A549 (cell line): ENCODE data around the gene ACSF3. TPM values are rescaled to one million over a fixed set of nuclear protein-coding genes. Genes with fewer than 3 reads are reported as not detected.
A peak's percentile ranks its signal among the peaks of the same experiment; 100 is the strongest.
"Not testable (repeated sequence)": the region's sequence is repeated elsewhere in the genome, so short reads cannot be mapped to it uniquely, and the experiment has no call there.

Experiments used
- ATAC-seq, 2 experiments: fragments of 200-7000 bp in 1 of 2; fragments of >200 bp in 1 of 2; cut with Nextera tagmentation in 1 of 2; cut with Tn5 transposase in 1 of 2; 3 replicates each; pipeline versions ENCODE4 v1.8.0 to v1.9.1; 2018 to 2020; ENCODE audit warnings: mild to moderate bottlenecking in 1 of 2, moderate library complexity in 1 of 2
- CTCF ChIA-PET: fragments of 300-600 bp; sonication (Branson Sonifier 250); formaldehyde crosslinking; extraction: SDS; loops from one replicate; lab custom pipeline; 2021; ENCODE audit warnings: antibody characterized with exemption, inconsistent platforms; lab: Yijun Ruan, JAX
- POLR2A ChIA-PET: fragments of 350-600 bp; formaldehyde crosslinking; extraction: SDS; loops from one replicate; lab custom pipeline; 2021; ENCODE audit warnings: antibody characterized with exemption, inconsistent platforms; lab: Yijun Ruan, JAX
- DNase-seq, 2 experiments: peaks; one replicate each; pipeline versions ENCODE4 v3.0.0 to v3.0.0-alpha.2; 2011 to 2016; ENCODE audit warnings: low read depth in 1 of 2, low spot score in 1 of 2
- FAIRE-seq: peaks from 2 replicates; lab custom pipeline; 2011; peaks lifted over from hg19 to GRCh38; lab: Jason Lieb, UNC
- H3K27ac ChIP-seq, 2 experiments: fragments of >200 bp; sonication (Bioruptor Twin); formaldehyde crosslinking; 3 replicates each; pipeline ENCODE4 v1.5.1; 2016 to 2017
- H3K4me1 ChIP-seq: fragments of >200 bp; sonication (Bioruptor Twin); formaldehyde crosslinking; 3 replicates; pipeline ENCODE4 v1.6.1; 2016
- H3K4me2 ChIP-seq: fragments of >200 bp; sonication (Bioruptor Twin); formaldehyde crosslinking; 3 replicates; pipeline ENCODE4 v1.6.1; 2016
- H3K4me3 ChIP-seq: fragments of >200 bp; sonication (Bioruptor Twin); formaldehyde crosslinking; 3 replicates; pipeline ENCODE4 v1.5.1; 2016
- H3K9me3 ChIP-seq: fragments of >200 bp; sonication (Bioruptor Twin); formaldehyde crosslinking; 3 replicates; pipeline ENCODE4 v1.6.1; 2016
- CHD4 ChIP-seq: fragments of 200-600 bp; sonication (generic); IDR thresholded peaks from 2 replicates; pipeline ENCODE4 v1.6.1; 2016; ENCODE audit warnings: antibody characterized with exemption, mild to moderate bottlenecking, borderline replicate concordance
- EHF ChIP-seq: fragments of 250-450 bp; sonication (Bioruptor Pico); IDR thresholded peaks from 2 replicates; pipeline ENCODE4 v1.5.0; 2020; ENCODE audit warnings: mild to moderate bottlenecking
- EHMT2 ChIP-seq: fragments of 200-600 bp; sonication (generic); IDR thresholded peaks from 2 replicates; pipeline ENCODE4 v1.6.1; 2016; ENCODE audit warnings: antibody characterized with exemption, low read depth, mild to moderate bottlenecking, moderate library complexity
- EP300 ChIP-seq, 2 experiments: fragments of >200 bp; sonication (Bioruptor Twin); formaldehyde crosslinking; IDR thresholded peaks; 2 replicates in 1 of 2; 3 replicates in 1 of 2; pipeline ENCODE4 v1.6.1; 2016 to 2017
- FOSB ChIP-seq: fragments of 250-450 bp; sonication (Bioruptor Pico); IDR thresholded peaks from 2 replicates; pipeline ENCODE4 v1.5.0; 2020; ENCODE audit warnings: mild to moderate bottlenecking, moderate library complexity
- HDAC2 ChIP-seq: fragments of 200-600 bp; sonication (generic); IDR thresholded peaks from 2 replicates; pipeline ENCODE4 v1.6.1; 2016
- HOXB13 ChIP-seq: fragments of 250-450 bp; sonication (Bioruptor Pico); IDR thresholded peaks from 2 replicates; pipeline ENCODE4 v1.5.0; 2020; ENCODE audit warnings: low read depth, mild to moderate bottlenecking, moderate library complexity
- POLR2A ChIP-seq: IDR thresholded peaks from 2 replicates; pipeline ENCODE4 v1.6.1; 2012; ENCODE audit warnings: mild to moderate bottlenecking, low read length
- RAD21 ChIP-seq, 2 experiments: fragments of >200 bp in 1 of 2; sonication (Bioruptor Twin) in 1 of 2; formaldehyde crosslinking in 1 of 2; IDR thresholded peaks in 1 of 2; conservative IDR thresholded peaks in 1 of 2; 2 replicates in 1 of 2; 3 replicates in 1 of 2; pipeline ENCODE4 v1.6.1; 2012 to 2018; ENCODE audit warnings: inconsistent platforms in 1 of 2
- RARB ChIP-seq: fragments of 250-450 bp; sonication (Bioruptor Pico); IDR thresholded peaks from 2 replicates; pipeline ENCODE4 v1.8.0; 2021; ENCODE audit warnings: mild to moderate bottlenecking, moderate library complexity
- RFX5 ChIP-seq: fragments of 450-650 bp; IDR thresholded peaks from 2 replicates; pipeline ENCODE4 v1.7.1; 2014; ENCODE audit warnings: antibody characterized with exemption, mild to moderate bottlenecking, moderate library complexity
- TP53 ChIP-seq: fragments of 250-450 bp; sonication (Bioruptor Pico); IDR thresholded peaks from 2 replicates; pipeline ENCODE4 v1.5.0; 2021; ENCODE audit warnings: mild to moderate bottlenecking, moderate library complexity
- ZFP36 ChIP-seq: fragments of 450-650 bp; IDR thresholded peaks from 2 replicates; pipeline ENCODE4 v1.6.1; 2014; ENCODE audit warnings: borderline replicate concordance; ENCODE audit not compliant: partially characterized antibody
- ZNF302 ChIP-seq: fragments of 250-450 bp; sonication (Bioruptor Pico); IDR thresholded peaks from 2 replicates; pipeline ENCODE4 v1.9.0; 2021; ENCODE audit warnings: inconsistent platforms, mild to moderate bottlenecking, moderate library complexity
- WGBS: methylation state at CpG from one replicate; pipeline ENCODE4 v1.1.6; 2017; ENCODE audit errors: missing lambda C conversion rate; 5-methylcytosine and 5-hydroxymethylcytosine counted together
- polyA plus RNA-seq, 4 experiments: library from polyadenylated mRNA; depleted of rRNA in 3 of 4; stranded (reverse); fragments of >200 nt; fragmentation: RNase III in 1 of 4; extraction: RNeasy Plus Mini Kit Qiagen cat#74134 plus additional on column Dnase treatment in 1 of 4; gene quantifications; 2 replicates in 3 of 4; 3 replicates in 1 of 4; pipeline ENCODE4 v1.2.3, GENCODE V29; 2011 to 2017
- TF ChIP-seq, protein P1 (sequence below): fragments of 200-600 bp; sonication (generic); IDR thresholded peaks from 2 replicates; pipeline ENCODE4 v1.6.1; 2016; ENCODE audit warnings: antibody characterized with exemption, mild to moderate bottlenecking, moderate library complexity
- TF ChIP-seq, protein P2 (sequence below): fragments of 450-650 bp; IDR thresholded peaks from 2 replicates; pipeline ENCODE4 v1.6.1; 2014; ENCODE audit warnings: antibody characterized with exemption

The ACSF3 gene
- polyA plus RNA-seq, 2 of the 4 experiments (the other 2 are of a cell fraction) = 9.8 to 13.1 TPM

DNA sequence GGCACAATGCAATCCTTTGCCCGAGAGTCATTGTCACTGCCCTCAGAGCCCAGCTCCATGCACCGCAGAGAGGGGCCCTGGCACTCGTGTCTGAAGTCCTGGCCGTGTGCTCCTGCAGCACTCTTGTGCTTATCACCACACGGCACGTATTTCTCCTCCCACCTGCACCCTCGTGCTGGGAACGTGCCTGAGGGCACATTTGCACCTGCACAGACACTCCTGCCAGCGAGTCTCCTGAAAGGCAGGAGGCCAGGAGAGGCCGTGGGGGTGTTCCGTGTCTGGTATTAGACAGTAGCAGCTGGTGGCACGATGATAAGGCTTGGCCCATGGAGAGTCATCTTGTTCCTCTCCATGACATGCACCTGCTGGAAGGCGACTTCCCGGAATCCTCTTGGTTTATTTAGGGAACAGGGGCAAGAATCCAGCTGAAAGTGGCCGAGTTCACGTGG lies 3.4 kb upstream of the ACSF3 start:
- no peak for TF ChIP-seq RAD21 (conservative IDR thresholded peaks at IDR 0.05 in 1 of 2, IDR thresholded peaks at IDR 0.05 in 1 of 2)
- no peak for TF ChIP-seq EHF (CRISPR knock-in tag)
- no peak for FAIRE-seq
- no peak for DNase-seq
- POLR2A ChIA-PET = no interaction called here
- Histone ChIP-seq H3K9me3 (no peaks in the 10 kb centered on the region), H3K27ac (no peak overlapping the region), H3K4me3 (no peak overlapping the region), H3K4me2 (no peak overlapping the region), H3K4me1 (peaks cover 7% of the 10 kb centered on the region; the same call in 2 of the 3 replicates)
- ATAC-seq = no peak
- CTCF ChIA-PET = interaction anchor here (0.5 to 0.6 kb wide), 2 partner anchors 12 to 996 kb away, joined by 3 read pairs; no protein-coding TSS in a partner anchor
- WGBS = 13% methylated on average over 13 of the region's 16 CpGs

DNA sequence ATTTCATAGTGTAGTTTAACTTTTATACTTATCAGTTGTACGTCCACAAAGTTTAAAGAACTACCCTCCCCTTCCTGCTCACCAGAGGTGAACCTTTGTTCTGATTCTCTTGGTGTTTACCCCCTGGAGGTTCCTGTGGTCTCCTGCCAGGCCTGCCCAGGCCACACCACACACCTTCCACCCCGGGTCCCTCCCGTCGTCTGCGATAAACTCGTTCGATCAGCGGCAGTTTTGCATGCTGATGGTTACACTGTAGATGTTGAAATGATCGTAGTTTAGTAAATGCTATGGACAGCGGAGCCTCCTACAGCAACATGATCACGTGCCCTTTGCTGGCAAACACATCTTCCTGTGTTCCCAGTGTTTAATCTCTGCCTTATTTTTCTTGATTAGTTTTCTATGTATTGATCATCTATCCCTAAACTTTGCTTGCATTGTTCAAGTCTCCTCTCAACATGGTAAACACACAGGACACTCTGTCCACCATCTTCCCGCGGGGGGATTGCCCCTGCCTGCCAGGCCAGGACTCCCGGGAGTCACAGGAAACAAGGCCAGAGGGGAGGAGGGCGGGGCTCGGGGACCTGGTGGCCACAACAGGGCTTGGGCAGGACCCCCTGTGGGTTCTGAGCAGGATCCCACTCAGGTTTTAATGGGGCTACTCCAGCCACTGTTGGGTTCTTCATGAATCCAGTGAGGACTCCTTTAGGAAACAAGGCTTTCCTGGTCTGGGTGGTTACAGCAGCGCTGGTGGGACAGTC lies 2.8 kb upstream of the ACSF3 start:
- DNase-seq = no peak
- POLR2A ChIA-PET = no interaction called here
- H3K4me3 ChIP-seq = no peak overlapping the region
- no peak overlapping the region for H3K27ac ChIP-seq
- peaks cover 10% of the 10 kb centered on the region; the same call in 2 of the 3 replicates for H3K4me1 ChIP-seq
- H3K4me2 ChIP-seq = no peak overlapping the region
- ATAC-seq = no peak
- FAIRE-seq = no peak
- CTCF ChIA-PET = interaction anchor here (0.6 kb wide), 1 partner anchor 13 kb away, joined by 3 read pairs; no protein-coding TSS in a partner anchor
- 46% methylated on average over 17 of the region's 17 CpGs for WGBS
- no peak for TF ChIP-seq RARB (CRISPR knock-in tag)
- no peak for TF ChIP-seq HDAC2
- no peak for TF ChIP-seq EP300 (IDR thresholded peaks at IDR 0.05)
- no peak for TF ChIP-seq RFX5
- TF ChIP-seq ZFP36 = no peak
- TF ChIP-seq ZNF302 (CRISPR knock-in tag) = no peak
- TF ChIP-seq, protein P1, sequence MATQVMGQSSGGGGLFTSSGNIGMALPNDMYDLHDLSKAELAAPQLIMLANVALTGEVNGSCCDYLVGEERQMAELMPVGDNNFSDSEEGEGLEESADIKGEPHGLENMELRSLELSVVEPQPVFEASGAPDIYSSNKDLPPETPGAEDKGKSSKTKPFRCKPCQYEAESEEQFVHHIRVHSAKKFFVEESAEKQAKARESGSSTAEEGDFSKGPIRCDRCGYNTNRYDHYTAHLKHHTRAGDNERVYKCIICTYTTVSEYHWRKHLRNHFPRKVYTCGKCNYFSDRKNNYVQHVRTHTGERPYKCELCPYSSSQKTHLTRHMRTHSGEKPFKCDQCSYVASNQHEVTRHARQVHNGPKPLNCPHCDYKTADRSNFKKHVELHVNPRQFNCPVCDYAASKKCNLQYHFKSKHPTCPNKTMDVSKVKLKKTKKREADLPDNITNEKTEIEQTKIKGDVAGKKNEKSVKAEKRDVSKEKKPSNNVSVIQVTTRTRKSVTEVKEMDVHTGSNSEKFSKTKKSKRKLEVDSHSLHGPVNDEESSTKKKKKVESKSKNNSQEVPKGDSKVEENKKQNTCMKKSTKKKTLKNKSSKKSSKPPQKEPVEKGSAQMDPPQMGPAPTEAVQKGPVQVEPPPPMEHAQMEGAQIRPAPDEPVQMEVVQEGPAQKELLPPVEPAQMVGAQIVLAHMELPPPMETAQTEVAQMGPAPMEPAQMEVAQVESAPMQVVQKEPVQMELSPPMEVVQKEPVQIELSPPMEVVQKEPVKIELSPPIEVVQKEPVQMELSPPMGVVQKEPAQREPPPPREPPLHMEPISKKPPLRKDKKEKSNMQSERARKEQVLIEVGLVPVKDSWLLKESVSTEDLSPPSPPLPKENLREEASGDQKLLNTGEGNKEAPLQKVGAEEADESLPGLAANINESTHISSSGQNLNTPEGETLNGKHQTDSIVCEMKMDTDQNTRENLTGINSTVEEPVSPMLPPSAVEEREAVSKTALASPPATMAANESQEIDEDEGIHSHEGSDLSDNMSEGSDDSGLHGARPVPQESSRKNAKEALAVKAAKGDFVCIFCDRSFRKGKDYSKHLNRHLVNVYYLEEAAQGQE = no peak
- H3K9me3 ChIP-seq = no peaks in the 10 kb centered on the region

DNA sequence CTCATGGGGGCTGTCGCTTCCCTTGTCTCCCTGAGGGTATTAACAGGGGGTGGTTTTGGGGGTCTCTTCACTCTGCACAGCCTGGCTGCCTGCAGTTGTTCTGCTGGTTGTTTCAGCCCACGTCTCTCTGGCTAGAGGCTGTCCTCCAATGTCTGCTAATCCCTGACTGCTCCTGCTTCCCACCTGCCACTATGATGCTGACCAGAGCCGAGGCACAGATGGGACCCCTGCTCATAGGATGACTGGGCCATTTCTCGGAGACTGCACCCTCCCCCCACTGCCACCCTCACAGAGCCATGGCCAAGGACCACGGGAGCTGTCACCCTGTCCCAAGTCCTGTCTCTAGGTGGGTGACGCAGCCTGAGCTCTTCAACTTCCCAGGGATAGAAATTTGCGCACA lies 1.6 kb upstream of the ACSF3 start:
- Histone ChIP-seq H3K9me3 (no peaks in the 10 kb centered on the region), H3K4me2 (no peak overlapping the region), H3K27ac (no peak overlapping the region), H3K4me3 (no peak overlapping the region), H3K4me1 (peaks cover 10% of the 10 kb centered on the region; the same call in 2 of the 3 replicates)
- TF ChIP-seq POLR2A (no peak), EHMT2 (no peak), FOSB (CRISPR knock-in tag) (no peak), CHD4 (no peak), TP53 (no peak), HOXB13 (CRISPR knock-in tag) (no peak), RARB (CRISPR knock-in tag) (no peak)
- TF ChIP-seq, protein P2, sequence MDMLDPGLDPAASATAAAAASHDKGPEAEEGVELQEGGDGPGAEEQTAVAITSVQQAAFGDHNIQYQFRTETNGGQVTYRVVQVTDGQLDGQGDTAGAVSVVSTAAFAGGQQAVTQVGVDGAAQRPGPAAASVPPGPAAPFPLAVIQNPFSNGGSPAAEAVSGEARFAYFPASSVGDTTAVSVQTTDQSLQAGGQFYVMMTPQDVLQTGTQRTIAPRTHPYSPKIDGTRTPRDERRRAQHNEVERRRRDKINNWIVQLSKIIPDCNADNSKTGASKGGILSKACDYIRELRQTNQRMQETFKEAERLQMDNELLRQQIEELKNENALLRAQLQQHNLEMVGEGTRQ = no peak
- DNase-seq (no peak), FAIRE-seq (no peak), ATAC-seq (no peak)
- WGBS = 35% methylated on average over 5 of the region's 7 CpGs
- ChIA-PET POLR2A (no interaction called here), CTCF (no interaction called here)

DNA sequence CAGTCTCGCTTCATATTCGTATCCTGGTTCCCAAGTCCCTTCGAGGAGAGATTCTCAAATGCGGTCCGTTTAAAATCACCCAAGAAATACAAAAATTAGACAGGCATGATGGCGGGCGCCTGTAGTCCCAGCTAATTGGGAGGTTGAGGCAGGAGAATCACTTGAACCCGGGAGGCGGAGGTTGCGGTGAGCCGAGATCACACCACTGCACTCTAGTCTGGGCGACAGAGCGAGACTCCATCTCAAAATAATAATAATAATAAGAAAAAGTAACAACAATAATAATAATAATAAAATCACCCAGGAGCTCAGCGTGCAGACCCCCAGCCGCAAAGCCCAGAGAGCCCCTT lies 425 bp upstream of the ACSF3 start:
- CTCF ChIA-PET = interaction anchor here (1.3 kb wide), 1 partner anchor 22 kb away, joined by 3 read pairs; no protein-coding TSS in a partner anchor
- Histone ChIP-seq H3K4me2 (peak overlapping the region; percentile 83), H3K4me3 (peak overlapping the region; percentile 89), H3K27ac (peak overlapping the region; percentile 87 to 98)
- FAIRE-seq, DNase-seq, ATAC-seq, H3K9me3 ChIP-seq, H3K4me1 ChIP-seq: not testable (repeated sequence)
- POLR2A ChIA-PET = interaction anchor here (0.8 to 1.0 kb wide), 2 partner anchors 9 to 282 kb away, joined by 3 to 4 read pairs; partner anchors contain the start of gene APRT
- WGBS = 59% methylated on average over 15 of the region's 15 CpGs
